H9 (cell line): ENCODE measurements around the gene CNOT11. TPM values are rescaled to one million over a fixed set of nuclear protein-coding genes. Genes with fewer than 3 reads are reported as not detected.
A peak's percentile ranks its signal among the peaks of the same experiment; 100 is the strongest.

Experiments
- DNase-seq: peaks from one replicate; pipeline ENCODE4 v3.0.0-alpha.2; 2017
- H2AFZ ChIP-seq: one replicate; pipeline ENCODE4 v1.6.1; 2013; ENCODE audit warnings: mild to moderate bottlenecking, low read length, control low read depth, moderate library complexity
- H2AK5ac ChIP-seq: 2 replicates; pipeline ENCODE4 v1.6.1; 2013; ENCODE audit warnings: low read length, control low read depth, mixed read lengths; ENCODE audit not compliant: insufficient read length
- H2BK120ac ChIP-seq: one replicate; pipeline ENCODE4 v1.6.1; 2013; ENCODE audit warnings: low read depth, mild to moderate bottlenecking, low read length, control low read depth, inconsistent platforms; ENCODE audit not compliant: poor library complexity, severe bottlenecking
- H2BK12ac ChIP-seq: 2 replicates; pipeline ENCODE4 v1.6.1; 2013; ENCODE audit warnings: low read length, control low read depth, mixed read lengths, low read depth; ENCODE audit not compliant: insufficient read length
- H2BK15ac ChIP-seq: 2 replicates; pipeline ENCODE4 v1.6.1; 2013; ENCODE audit warnings: low read depth, low read length, control low read depth
- H2BK20ac ChIP-seq: one replicate; pipeline ENCODE4 v1.6.1; 2013; ENCODE audit warnings: low read depth, mild to moderate bottlenecking, low read length, control low read depth, inconsistent platforms; ENCODE audit not compliant: poor library complexity, severe bottlenecking
- H2BK5ac ChIP-seq: 2 replicates; pipeline ENCODE4 v1.6.1; 2013; ENCODE audit warnings: low read length, control low read depth, mixed read lengths; ENCODE audit not compliant: insufficient read length
- H3K14ac ChIP-seq: 2 replicates; pipeline ENCODE4 v1.6.1; 2013; ENCODE audit warnings: low read length, control low read depth; ENCODE audit not compliant: insufficient read depth
- H3K18ac ChIP-seq: 2 replicates; pipeline ENCODE4 v1.6.1; 2013; ENCODE audit warnings: low read depth, mild to moderate bottlenecking, mixed read lengths, low read length, control low read depth; ENCODE audit not compliant: insufficient read length
- H3K23ac ChIP-seq: 2 replicates; pipeline ENCODE4 v1.6.1; 2013; ENCODE audit warnings: low read length, control low read depth, mixed read lengths, low read depth; ENCODE audit not compliant: insufficient read length
- H3K23me2 ChIP-seq: 2 replicates; pipeline ENCODE4 v1.6.1; 2013; ENCODE audit warnings: low read depth, mild to moderate bottlenecking, mixed read lengths, low read length, control low read depth; ENCODE audit not compliant: insufficient read length, poor library complexity, severe bottlenecking
- H3K27ac ChIP-seq: 2 replicates; pipeline ENCODE4 v1.5.1; 2013; ENCODE audit warnings: low read length, control low read depth, mixed read lengths, low read depth; ENCODE audit not compliant: insufficient read length
- H3K27me3 ChIP-seq: 2 replicates; pipeline ENCODE4 v1.6.1; 2013; ENCODE audit warnings: low read length, control low read depth, inconsistent platforms; ENCODE audit not compliant: insufficient read depth
- H3K4ac ChIP-seq: 2 replicates; pipeline ENCODE4 v1.6.1; 2013; ENCODE audit warnings: low read depth, mild to moderate bottlenecking, control low read depth, inconsistent platforms, low read length, moderate library complexity
- H3K4me1 ChIP-seq: 2 replicates; pipeline ENCODE4 v1.6.1; 2013; ENCODE audit warnings: low read length, control low read depth, inconsistent platforms; ENCODE audit not compliant: insufficient read depth
- H3K4me2 ChIP-seq: 2 replicates; pipeline ENCODE4 v1.6.1; 2013; ENCODE audit warnings: low read length, control low read depth, mixed read lengths; ENCODE audit not compliant: insufficient read length, insufficient read depth
- H3K56ac ChIP-seq: 2 replicates; pipeline ENCODE4 v1.6.1; 2013; ENCODE audit warnings: low read depth, mild to moderate bottlenecking, mixed read lengths, low read length, control low read depth; ENCODE audit not compliant: insufficient read length
- H3K79me1 ChIP-seq: 2 replicates; pipeline ENCODE4 v1.6.1; 2013; ENCODE audit warnings: low read depth, mild to moderate bottlenecking, moderate library complexity, low read length, control low read depth, inconsistent platforms; ENCODE audit not compliant: insufficient read depth, poor library complexity, severe bottlenecking
- H3K79me2 ChIP-seq: 2 replicates; pipeline ENCODE4 v1.6.1; 2013; ENCODE audit warnings: low read length, control low read depth, inconsistent platforms; ENCODE audit not compliant: insufficient read depth
- H3K9ac ChIP-seq: 2 replicates; pipeline ENCODE4 v1.6.1; 2013; ENCODE audit warnings: low read length, control low read depth, mixed read lengths; ENCODE audit not compliant: insufficient read length; ENCODE audit errors: extremely low read depth
- H3K9me3 ChIP-seq: one replicate; pipeline ENCODE4 v1.6.1; 2013; ENCODE audit warnings: low read depth, low read length, inconsistent platforms; ENCODE audit not compliant: control insufficient read depth
- H3T11ph ChIP-seq: one replicate; pipeline ENCODE4 v1.6.1; 2013; ENCODE audit warnings: mild to moderate bottlenecking, low read length, control low read depth, inconsistent platforms
- H4K20me1 ChIP-seq: one replicate; pipeline ENCODE4 v1.6.1; 2013; ENCODE audit not compliant: control insufficient read depth, insufficient read length, insufficient read depth
- H4K5ac ChIP-seq: 2 replicates; pipeline ENCODE4 v1.6.1; 2013; ENCODE audit warnings: low read depth, mild to moderate bottlenecking, mixed read lengths, low read length, control low read depth; ENCODE audit not compliant: insufficient read length
- H4K8ac ChIP-seq: replicated peaks from 2 replicates; pipeline ENCODE4 v1.6.1; 2013; ENCODE audit warnings: low read length, control low read depth, mixed read lengths, low read depth; ENCODE audit not compliant: insufficient read length
- H4K91ac ChIP-seq: 2 replicates; pipeline ENCODE4 v1.6.1; 2013; ENCODE audit warnings: low read depth, mild to moderate bottlenecking, moderate library complexity, mixed read lengths, low read length, control low read depth; ENCODE audit not compliant: insufficient read length
- H3K27ac Mint-ChIP-seq, 3 experiments: 2 replicates in 2 of 3; 3 replicates in 1 of 3; pipeline ENCODE4 v1.8.0; 2020 to 2021; ENCODE audit warnings: mixed read lengths in 3 of 3, mild to moderate bottlenecking in 1 of 3, moderate library complexity in 1 of 3
- H3K27me3 Mint-ChIP-seq: 2 replicates; pipeline ENCODE4 v1.8.0; 2021; ENCODE audit warnings: low read depth, mild to moderate bottlenecking, moderate library complexity, mixed read lengths
- H3K36me3 Mint-ChIP-seq, 3 experiments: 2 replicates in 2 of 3; 3 replicates in 1 of 3; pipeline ENCODE4 v1.8.0; 2020 to 2021; ENCODE audit warnings: low read depth in 3 of 3, mixed read lengths in 3 of 3; ENCODE audit not compliant: insufficient read depth in 1 of 3
- H3K4me1 Mint-ChIP-seq, 2 experiments: 2 replicates each; pipeline ENCODE4 v1.8.0; 2020; ENCODE audit warnings: mixed read lengths in 2 of 2
- H3K4me3 Mint-ChIP-seq, 2 experiments: 2 replicates in 1 of 2; 3 replicates in 1 of 2; pipeline ENCODE4 v1.8.0; 2020 to 2021; ENCODE audit warnings: mild to moderate bottlenecking in 2 of 2, mixed read lengths in 2 of 2, moderate library complexity in 1 of 2
- H3K9me3 Mint-ChIP-seq, 2 experiments: 2 replicates in 1 of 2; 3 replicates in 1 of 2; pipeline ENCODE4 v1.8.0; 2020; ENCODE audit warnings: mild to moderate bottlenecking in 2 of 2, mixed read lengths in 2 of 2, moderate library complexity in 1 of 2
- WGBS: extraction: QIAGEN DNeasy Blood & Tissue Kit; methylation state at CpG from one replicate; pipeline ENCODE4 v1.1.7; 2013; ENCODE audit warnings: missing lambda C conversion rate, low lambda C conversion rate, mixed read lengths; ENCODE audit not compliant: insufficient read length; ENCODE audit errors: extremely low coverage; 5-methylcytosine and 5-hydroxymethylcytosine counted together
- total RNA-seq: library from RNA; stranded (reverse); gene quantifications from 2 replicates; pipeline ENCODE4 v1.2.1, GENCODE V29; 2021
- TF ChIP-seq, protein P1 (sequence below): fragments of 200-600 bp; sonication (generic); conservative IDR thresholded peaks from 3 replicates; pipeline ENCODE4 v1.8.0; 2021; ENCODE audit warnings: antibody characterized with exemption, mild to moderate bottlenecking

The CNOT11 gene
- total RNA-seq, 1 experiment from 2014 or later: 46.8 TPM

DNA sequence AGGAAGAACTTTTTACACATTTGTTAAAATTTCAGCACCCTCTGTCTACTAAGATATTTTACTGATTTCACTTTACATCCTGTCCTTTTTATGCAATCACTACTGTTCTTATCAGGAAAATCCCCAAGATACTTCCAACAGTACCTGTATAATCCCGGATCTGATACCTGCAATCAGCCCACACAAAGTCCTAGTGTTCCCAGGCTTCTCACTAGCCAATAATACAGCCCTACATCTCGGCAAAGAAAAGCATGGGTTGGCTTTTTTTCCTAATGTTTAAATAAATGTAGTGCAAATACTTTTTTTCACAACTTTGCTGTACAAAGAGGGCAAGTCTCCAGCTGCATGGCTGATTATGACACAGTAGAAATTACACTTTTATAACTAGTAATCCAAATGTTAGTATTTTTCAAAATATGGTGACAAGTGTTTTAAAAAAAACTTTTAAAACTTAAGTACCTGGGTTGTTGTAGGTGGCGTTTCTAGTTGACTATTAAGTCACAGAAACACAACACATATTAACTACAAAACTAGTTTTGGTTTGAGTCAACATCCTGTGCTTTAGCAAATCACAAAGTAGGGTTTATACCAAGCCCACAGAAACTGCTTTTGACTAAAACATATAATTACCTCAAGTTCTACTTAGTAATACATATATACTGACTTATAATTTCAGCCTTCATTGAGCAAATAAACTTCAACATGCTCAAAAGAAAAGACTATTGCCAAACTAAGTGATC lies 19.5 kb downstream of the CNOT11 start:
- Histone ChIP-seq H3K23me2 (no peaks in the 10 kb centered on the region), H3K4me2 (no peak overlapping the region), H4K20me1 (no peaks in the 10 kb centered on the region), H2BK12ac (no peak overlapping the region), H3K18ac (no peak overlapping the region), H4K8ac (no peak overlapping the region), H3K23ac (no peak overlapping the region), H4K91ac (no peak overlapping the region), H3K9ac (no peak overlapping the region), H3K79me1 (no peaks in the 10 kb centered on the region), H3K79me2 (no peaks in the 10 kb centered on the region), H3K56ac (no peak overlapping the region), H2AK5ac (no peak overlapping the region), H3T11ph (no peak overlapping the region), H2BK120ac (no peak overlapping the region), H2BK15ac (no peak overlapping the region), H3K27ac (no peak overlapping the region), H2AFZ (no peak overlapping the region), H4K5ac (no peak overlapping the region), H3K4ac (no peak overlapping the region), H3K9me3 (no peaks in the 10 kb centered on the region), H2BK5ac (no peak overlapping the region), H3K4me1 (no peaks in the 10 kb centered on the region), H3K14ac (no peak overlapping the region), H3K27me3 (no peaks in the 10 kb centered on the region), H2BK20ac (no peak overlapping the region)
- 0 out of 7 replicates have a peak overlapping the region, but pooled peaks of 1 of the 3 experiments have one; percentile 24 for H3K27ac Mint-ChIP-seq
- H3K27me3 Mint-ChIP-seq: no peaks in the 10 kb centered on the region
- peaks cover 17 to 61% (median 37%) of the 10 kb centered on the region in 3 experiments; a peak in 6 of 7 replicates for H3K36me3 Mint-ChIP-seq
- no peak for DNase-seq
- no peaks in the 10 kb centered on the region for H3K9me3 Mint-ChIP-seq
- TF ChIP-seq, protein P1, sequence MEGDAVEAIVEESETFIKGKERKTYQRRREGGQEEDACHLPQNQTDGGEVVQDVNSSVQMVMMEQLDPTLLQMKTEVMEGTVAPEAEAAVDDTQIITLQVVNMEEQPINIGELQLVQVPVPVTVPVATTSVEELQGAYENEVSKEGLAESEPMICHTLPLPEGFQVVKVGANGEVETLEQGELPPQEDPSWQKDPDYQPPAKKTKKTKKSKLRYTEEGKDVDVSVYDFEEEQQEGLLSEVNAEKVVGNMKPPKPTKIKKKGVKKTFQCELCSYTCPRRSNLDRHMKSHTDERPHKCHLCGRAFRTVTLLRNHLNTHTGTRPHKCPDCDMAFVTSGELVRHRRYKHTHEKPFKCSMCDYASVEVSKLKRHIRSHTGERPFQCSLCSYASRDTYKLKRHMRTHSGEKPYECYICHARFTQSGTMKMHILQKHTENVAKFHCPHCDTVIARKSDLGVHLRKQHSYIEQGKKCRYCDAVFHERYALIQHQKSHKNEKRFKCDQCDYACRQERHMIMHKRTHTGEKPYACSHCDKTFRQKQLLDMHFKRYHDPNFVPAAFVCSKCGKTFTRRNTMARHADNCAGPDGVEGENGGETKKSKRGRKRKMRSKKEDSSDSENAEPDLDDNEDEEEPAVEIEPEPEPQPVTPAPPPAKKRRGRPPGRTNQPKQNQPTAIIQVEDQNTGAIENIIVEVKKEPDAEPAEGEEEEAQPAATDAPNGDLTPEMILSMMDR: no peak
- H3K4me3 Mint-ChIP-seq: no peak overlapping the region
- no CpG with 5 or more reads among the region's 3 CpGs for WGBS
- H3K4me1 Mint-ChIP-seq: no peaks in the 10 kb centered on the region
